HepG2 (cell line): ENCODE results near the gene HSDL1. TPM values are rescaled to one million over a fixed set of nuclear protein-coding genes. Genes with fewer than 3 reads are reported as not detected.
A peak's percentile ranks its signal among the peaks of the same experiment; 100 is the strongest.

Experiments
- GABPB1 ChIP-seq: IDR thresholded peaks from 2 replicates; pipeline ENCODE4 v1.6.1; 2016; ENCODE audit warnings: mild to moderate bottlenecking, missing genetic modification reagents, moderate library complexity, missing compliant biosample characterization
- HNRNPLL ChIP-seq: fragments of 200-400 bp; formaldehyde crosslinking; IDR thresholded peaks from 2 replicates; pipeline ENCODE4 v1.6.1; 2017; ENCODE audit warnings: mild to moderate bottlenecking, low read depth, low read length; ENCODE audit not compliant: poor library complexity, severe bottlenecking
- ISX ChIP-seq: sonication (generic); formaldehyde crosslinking; conservative IDR thresholded peaks from 2 replicates; pipeline ENCODE4 v1.5.0; 2020; ENCODE audit warnings: missing genetic modification reagents
- JUNB ChIP-seq: sonication (generic); formaldehyde crosslinking; IDR thresholded peaks from 2 replicates; pipeline ENCODE4 v1.8.0; 2022; ENCODE audit warnings: missing genetic modification reagents, mild to moderate bottlenecking, borderline replicate concordance
- MED8 ChIP-seq: sonication (generic); formaldehyde crosslinking; IDR thresholded peaks from 2 replicates; pipeline ENCODE4 v1.8.1; 2023; ENCODE audit warnings: mild to moderate bottlenecking, missing genetic modification reagents; ENCODE audit not compliant: insufficient replicate concordance
- MEIS1 ChIP-seq: sonication (generic); formaldehyde crosslinking; IDR thresholded peaks from 2 replicates; pipeline ENCODE4 v1.9.0; 2021; ENCODE audit warnings: mild to moderate bottlenecking, missing genetic modification reagents, moderate library complexity, borderline replicate concordance
- NAIF1 ChIP-seq: sonication (generic); formaldehyde crosslinking; IDR thresholded peaks from 2 replicates; pipeline ENCODE4 v1.5.0; 2020; ENCODE audit warnings: mild to moderate bottlenecking, missing genetic modification reagents, borderline replicate concordance
- NFIB ChIP-seq: sonication (generic); formaldehyde crosslinking; IDR thresholded peaks from 2 replicates; pipeline ENCODE4 v1.9.0; 2021; ENCODE audit warnings: missing genetic modification reagents, mild to moderate bottlenecking, borderline replicate concordance
- SCMH1 ChIP-seq: sonication (generic); formaldehyde crosslinking; IDR thresholded peaks from 2 replicates; pipeline ENCODE4 v1.9.0; 2021; ENCODE audit warnings: missing genetic modification reagents, mild to moderate bottlenecking, borderline replicate concordance
- SMARCE1 ChIP-seq: fragments of 450-650 bp; IDR thresholded peaks from 2 replicates; pipeline ENCODE4 v1.6.1; 2017; ENCODE audit warnings: borderline replicate concordance
- SOX6 ChIP-seq, 2 experiments: fragments of 450-650 bp in 1 of 2; sonication (generic) in 1 of 2; formaldehyde crosslinking in 1 of 2; IDR thresholded peaks; 2 replicates each; pipeline versions ENCODE4 v1.4.0 to v1.6.1; 2017 to 2020; ENCODE audit warnings: antibody characterized with exemption in 1 of 2, mild to moderate bottlenecking in 1 of 2, missing genetic modification reagents in 1 of 2
- STAT5B ChIP-seq: sonication (generic); formaldehyde crosslinking; IDR thresholded peaks from 2 replicates; pipeline ENCODE4 v1.4.0; 2020; ENCODE audit warnings: missing genetic modification reagents
- TARDBP ChIP-seq: sonication (generic); formaldehyde crosslinking; IDR thresholded peaks from 2 replicates; pipeline ENCODE4 v1.8.0; 2022; ENCODE audit warnings: mild to moderate bottlenecking, missing genetic modification reagents
- TGIF2 ChIP-seq: IDR thresholded peaks from 2 replicates; pipeline ENCODE4 v1.6.1; 2016; ENCODE audit warnings: control low read depth, missing compliant biosample characterization
- ZBTB43 ChIP-seq: sonication (generic); formaldehyde crosslinking; conservative IDR thresholded peaks from 2 replicates; pipeline ENCODE4 v1.4.0; 2020; ENCODE audit warnings: missing genetic modification reagents
- ZC3H4 ChIP-seq: sonication (generic); formaldehyde crosslinking; IDR thresholded peaks from 2 replicates; pipeline ENCODE4 v1.4.0; 2020; ENCODE audit warnings: missing genetic modification reagents, borderline replicate concordance
- ZNF234 ChIP-seq: sonication (generic); formaldehyde crosslinking; conservative IDR thresholded peaks from 2 replicates; pipeline ENCODE4 v1.5.1; 2020; ENCODE audit warnings: mild to moderate bottlenecking, missing genetic modification reagents
- ZNF547 ChIP-seq: sonication (generic); formaldehyde crosslinking; IDR thresholded peaks from 2 replicates; pipeline ENCODE4 v1.5.1; 2020; ENCODE audit warnings: mild to moderate bottlenecking, missing genetic modification reagents
- ZNF567 ChIP-seq: sonication (generic); formaldehyde crosslinking; IDR thresholded peaks from 2 replicates; pipeline ENCODE4 v1.8.1; 2023; ENCODE audit warnings: mild to moderate bottlenecking, missing genetic modification reagents, borderline replicate concordance
- polyA plus RNA-seq, 8 experiments: library from polyadenylated mRNA; depleted of rRNA in 3 of 8; stranded (reverse) in 7 of 8; unstranded in 1 of 8; fragments of >200 nt; fragmentation: Illumina TruSeq in 4 of 8; extraction: Trizol in 4 of 8; gene quantifications; 2 replicates each; pipeline versions ENCODE4 v1.2.1 to v1.2.3, GENCODE V29; 2011 to 2016; ENCODE audit warnings: low read depth in 4 of 8, missing spikeins in 1 of 8, mixed read lengths in 1 of 8; ENCODE audit not compliant: insufficient read depth in 1 of 8
- total RNA-seq, 5 experiments: library from RNA; depleted of rRNA; stranded (reverse); fragments of >200 nt; fragmentation: Illumina TruSeq; extraction: Trizol; gene quantifications; 2 replicates each; pipeline ENCODE4 v1.2.3, GENCODE V29; 2016; ENCODE audit warnings: low read depth in 1 of 5
- TF ChIP-seq, protein P1 (sequence below): sonication (generic); formaldehyde crosslinking; IDR thresholded peaks from 2 replicates; pipeline ENCODE4 v1.4.0; 2020; ENCODE audit warnings: missing genetic modification reagents
- TF ChIP-seq, protein P2 (sequence below): sonication (generic); formaldehyde crosslinking; IDR thresholded peaks from 2 replicates; pipeline ENCODE4 v1.4.0; 2020; ENCODE audit warnings: missing genetic modification reagents
- TF ChIP-seq, protein P3 (sequence below): sonication (generic); formaldehyde crosslinking; IDR thresholded peaks from 2 replicates; pipeline ENCODE4 v1.5.0; 2020; ENCODE audit warnings: missing genetic modification reagents

Gene HSDL1
- total and polyA plus RNA-seq, 2 of the 13 experiments (the other 11 are each of a cell fraction or from before 2014, with no cell fraction given): 49.2 to 49.7 TPM

GRCh38 chr16:84144859-84145639 lies at the start of gene HSDL1, which contains the start of gene DNAAF1 (continued):
- TF ChIP-seq, protein P1, sequence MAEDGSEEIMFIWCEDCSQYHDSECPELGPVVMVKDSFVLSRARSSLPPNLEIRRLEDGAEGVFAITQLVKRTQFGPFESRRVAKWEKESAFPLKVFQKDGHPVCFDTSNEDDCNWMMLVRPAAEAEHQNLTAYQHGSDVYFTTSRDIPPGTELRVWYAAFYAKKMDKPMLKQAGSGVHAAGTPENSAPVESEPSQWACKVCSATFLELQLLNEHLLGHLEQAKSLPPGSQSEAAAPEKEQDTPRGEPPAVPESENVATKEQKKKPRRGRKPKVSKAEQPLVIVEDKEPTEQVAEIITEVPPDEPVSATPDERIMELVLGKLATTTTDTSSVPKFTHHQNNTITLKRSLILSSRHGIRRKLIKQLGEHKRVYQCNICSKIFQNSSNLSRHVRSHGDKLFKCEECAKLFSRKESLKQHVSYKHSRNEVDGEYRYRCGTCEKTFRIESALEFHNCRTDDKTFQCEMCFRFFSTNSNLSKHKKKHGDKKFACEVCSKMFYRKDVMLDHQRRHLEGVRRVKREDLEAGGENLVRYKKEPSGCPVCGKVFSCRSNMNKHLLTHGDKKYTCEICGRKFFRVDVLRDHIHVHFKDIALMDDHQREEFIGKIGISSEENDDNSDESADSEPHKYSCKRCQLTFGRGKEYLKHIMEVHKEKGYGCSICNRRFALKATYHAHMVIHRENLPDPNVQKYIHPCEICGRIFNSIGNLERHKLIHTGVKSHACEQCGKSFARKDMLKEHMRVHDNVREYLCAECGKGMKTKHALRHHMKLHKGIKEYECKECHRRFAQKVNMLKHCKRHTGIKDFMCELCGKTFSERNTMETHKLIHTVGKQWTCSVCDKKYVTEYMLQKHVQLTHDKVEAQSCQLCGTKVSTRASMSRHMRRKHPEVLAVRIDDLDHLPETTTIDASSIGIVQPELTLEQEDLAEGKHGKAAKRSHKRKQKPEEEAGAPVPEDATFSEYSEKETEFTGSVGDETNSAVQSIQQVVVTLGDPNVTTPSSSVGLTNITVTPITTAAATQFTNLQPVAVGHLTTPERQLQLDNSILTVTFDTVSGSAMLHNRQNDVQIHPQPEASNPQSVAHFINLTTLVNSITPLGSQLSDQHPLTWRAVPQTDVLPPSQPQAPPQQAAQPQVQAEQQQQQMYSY: no peak
- peak; percentile 20 for TF ChIP-seq HNRNPLL
- TF ChIP-seq SMARCE1: no peak
- peak; percentile 66; the same call in 1 of the 2 replicates for TF ChIP-seq ISX (CRISPR knock-in tag)
- TF ChIP-seq STAT5B (CRISPR knock-in tag): no peak
- TF ChIP-seq ZNF567: no peak
- TF ChIP-seq, protein P2, sequence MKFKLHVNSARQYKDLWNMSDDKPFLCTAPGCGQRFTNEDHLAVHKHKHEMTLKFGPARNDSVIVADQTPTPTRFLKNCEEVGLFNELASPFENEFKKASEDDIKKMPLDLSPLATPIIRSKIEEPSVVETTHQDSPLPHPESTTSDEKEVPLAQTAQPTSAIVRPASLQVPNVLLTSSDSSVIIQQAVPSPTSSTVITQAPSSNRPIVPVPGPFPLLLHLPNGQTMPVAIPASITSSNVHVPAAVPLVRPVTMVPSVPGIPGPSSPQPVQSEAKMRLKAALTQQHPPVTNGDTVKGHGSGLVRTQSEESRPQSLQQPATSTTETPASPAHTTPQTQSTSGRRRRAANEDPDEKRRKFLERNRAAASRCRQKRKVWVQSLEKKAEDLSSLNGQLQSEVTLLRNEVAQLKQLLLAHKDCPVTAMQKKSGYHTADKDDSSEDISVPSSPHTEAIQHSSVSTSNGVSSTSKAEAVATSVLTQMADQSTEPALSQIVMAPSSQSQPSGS (CRISPR knock-in tag): no peak
- TF ChIP-seq SOX6 (IDR thresholded peaks at IDR 0.05): no peak
- TF ChIP-seq SOX6 (CRISPR knock-in tag; IDR thresholded peaks at IDR 0.05): peak; percentile 13; the same call in 1 of the 2 replicates
- TF ChIP-seq SCMH1 (CRISPR knock-in tag): no peak
- TF ChIP-seq TARDBP (CRISPR knock-in tag): no peak
- no peak for TF ChIP-seq JUNB
- TF ChIP-seq, protein P3, sequence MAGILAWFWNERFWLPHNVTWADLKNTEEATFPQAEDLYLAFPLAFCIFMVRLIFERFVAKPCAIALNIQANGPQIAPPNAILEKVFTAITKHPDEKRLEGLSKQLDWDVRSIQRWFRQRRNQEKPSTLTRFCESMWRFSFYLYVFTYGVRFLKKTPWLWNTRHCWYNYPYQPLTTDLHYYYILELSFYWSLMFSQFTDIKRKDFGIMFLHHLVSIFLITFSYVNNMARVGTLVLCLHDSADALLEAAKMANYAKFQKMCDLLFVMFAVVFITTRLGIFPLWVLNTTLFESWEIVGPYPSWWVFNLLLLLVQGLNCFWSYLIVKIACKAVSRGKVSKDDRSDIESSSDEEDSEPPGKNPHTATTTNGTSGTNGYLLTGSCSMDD (CRISPR knock-in tag): no peak
- no peak for TF ChIP-seq NFIB (CRISPR knock-in tag)
- TF ChIP-seq ZC3H4 (CRISPR knock-in tag): no peak
- TF ChIP-seq ZNF234: no peak
- no peak for TF ChIP-seq NAIF1 (CRISPR knock-in tag)
- no peak for TF ChIP-seq ZNF547 (CRISPR knock-in tag)
- TF ChIP-seq MEIS1 (CRISPR knock-in tag): no peak
- TF ChIP-seq ZBTB43: 0 out of 2 replicates have a peak, but pooled peaks have one; percentile 65
- no peak for TF ChIP-seq MED8 (CRISPR knock-in tag)
- peak; percentile 61; the same call in 1 of the 2 replicates for TF ChIP-seq TGIF2 (CRISPR knock-in tag)
- TF ChIP-seq GABPB1 (CRISPR knock-in tag): peak; percentile 69
